A549 (cell line): ENCODE data around the gene PPP4R3B.

Source experiments
- EP300 ChIP-seq, 2 experiments: fragments of >200 bp; sonication (Bioruptor Twin); formaldehyde crosslinking; IDR thresholded peaks; 2 replicates in 1 of 2; 3 replicates in 1 of 2; pipeline ENCODE4 v1.6.1; 2016 to 2017
- ESRRA ChIP-seq: fragments of 150-350 bp; IDR thresholded peaks from 2 replicates; pipeline ENCODE4 v1.6.1; 2014; ENCODE audit warnings: mild to moderate bottlenecking, low read length, borderline replicate concordance
- FOSL2 ChIP-seq, 2 experiments: fragments of 450-650 bp in 1 of 2; fragments of >200 bp in 1 of 2; sonication (Bioruptor Twin) in 1 of 2; formaldehyde crosslinking; IDR thresholded peaks; 2 replicates each; pipeline versions ENCODE4 v1.5.0 to v1.6.1; 2016 to 2020; ENCODE audit warnings: mild to moderate bottlenecking in 1 of 2, moderate library complexity in 1 of 2
- JUN ChIP-seq, 2 experiments: fragments of >200 bp; sonication (Bioruptor Twin); formaldehyde crosslinking; IDR thresholded peaks; 2 replicates in 1 of 2; 3 replicates in 1 of 2; pipeline ENCODE4 v1.6.1; 2016 to 2017
- JUNB ChIP-seq: fragments of >200 bp; sonication (Bioruptor Twin); formaldehyde crosslinking; IDR thresholded peaks from 2 replicates; pipeline ENCODE4 v1.6.1; 2016
- POLR2A ChIP-seq: IDR thresholded peaks from 2 replicates; pipeline ENCODE4 v1.6.1; 2012; ENCODE audit warnings: mild to moderate bottlenecking, low read length
- RAD21 ChIP-seq, 2 experiments: fragments of >200 bp in 1 of 2; sonication (Bioruptor Twin) in 1 of 2; formaldehyde crosslinking in 1 of 2; IDR thresholded peaks in 1 of 2; conservative IDR thresholded peaks in 1 of 2; 2 replicates in 1 of 2; 3 replicates in 1 of 2; pipeline ENCODE4 v1.6.1; 2012 to 2018; ENCODE audit warnings: inconsistent platforms in 1 of 2
- RCOR1 ChIP-seq: fragments of 150-350 bp; IDR thresholded peaks from 2 replicates; pipeline ENCODE4 v1.6.1; 2014; ENCODE audit warnings: antibody characterized with exemption, low read length, low read depth
- RFX5 ChIP-seq: fragments of 450-650 bp; IDR thresholded peaks from 2 replicates; pipeline ENCODE4 v1.7.1; 2014; ENCODE audit warnings: antibody characterized with exemption, mild to moderate bottlenecking, moderate library complexity
- TF ChIP-seq, protein P1 (sequence below): fragments of >200 bp; sonication (Bioruptor Twin); formaldehyde crosslinking; IDR thresholded peaks from 3 replicates; pipeline ENCODE4 v1.5.1; 2016
- TF ChIP-seq, protein P2 (sequence below): fragments of 200-600 bp; sonication (generic); IDR thresholded peaks from 2 replicates; pipeline ENCODE4 v1.6.1; 2016; ENCODE audit warnings: antibody characterized with exemption, mild to moderate bottlenecking, moderate library complexity
- TF ChIP-seq, protein P3 (sequence below): fragments of 250-450 bp; sonication (Bioruptor Pico); IDR thresholded peaks from 2 replicates; pipeline ENCODE4 v1.5.0; 2020; ENCODE audit warnings: low read depth, mild to moderate bottlenecking, moderate library complexity
- TF ChIP-seq, protein P4 (sequence below): fragments of 450-650 bp; IDR thresholded peaks from 2 replicates; pipeline ENCODE4 v1.6.1; 2014; ENCODE audit warnings: antibody characterized with exemption
- TF ChIP-seq, protein P5 (sequence below): IDR thresholded peaks from 2 replicates; pipeline ENCODE4 v1.6.1; 2012

DNA sequence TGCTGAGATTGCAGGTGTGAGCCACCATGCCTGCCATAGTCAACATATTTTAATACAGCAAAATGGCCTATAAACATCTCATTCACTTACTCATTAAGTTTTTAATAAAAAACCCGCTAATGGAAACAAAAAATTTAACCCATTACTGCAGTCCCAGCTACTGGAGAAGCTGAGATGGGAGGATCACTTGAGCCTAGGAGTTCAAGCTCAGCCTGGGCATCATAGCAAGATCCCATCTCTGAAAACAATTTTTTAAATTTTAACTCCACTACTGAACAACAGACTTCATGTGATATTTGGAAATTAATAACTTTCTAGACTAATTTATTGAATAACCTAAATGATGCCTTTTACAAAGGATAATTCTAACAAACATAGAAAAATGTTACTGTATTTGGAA lies 5.4 kb downstream of the PPP4R3B start:
- TF ChIP-seq, protein P1, sequence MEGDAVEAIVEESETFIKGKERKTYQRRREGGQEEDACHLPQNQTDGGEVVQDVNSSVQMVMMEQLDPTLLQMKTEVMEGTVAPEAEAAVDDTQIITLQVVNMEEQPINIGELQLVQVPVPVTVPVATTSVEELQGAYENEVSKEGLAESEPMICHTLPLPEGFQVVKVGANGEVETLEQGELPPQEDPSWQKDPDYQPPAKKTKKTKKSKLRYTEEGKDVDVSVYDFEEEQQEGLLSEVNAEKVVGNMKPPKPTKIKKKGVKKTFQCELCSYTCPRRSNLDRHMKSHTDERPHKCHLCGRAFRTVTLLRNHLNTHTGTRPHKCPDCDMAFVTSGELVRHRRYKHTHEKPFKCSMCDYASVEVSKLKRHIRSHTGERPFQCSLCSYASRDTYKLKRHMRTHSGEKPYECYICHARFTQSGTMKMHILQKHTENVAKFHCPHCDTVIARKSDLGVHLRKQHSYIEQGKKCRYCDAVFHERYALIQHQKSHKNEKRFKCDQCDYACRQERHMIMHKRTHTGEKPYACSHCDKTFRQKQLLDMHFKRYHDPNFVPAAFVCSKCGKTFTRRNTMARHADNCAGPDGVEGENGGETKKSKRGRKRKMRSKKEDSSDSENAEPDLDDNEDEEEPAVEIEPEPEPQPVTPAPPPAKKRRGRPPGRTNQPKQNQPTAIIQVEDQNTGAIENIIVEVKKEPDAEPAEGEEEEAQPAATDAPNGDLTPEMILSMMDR, result no peak
- TF ChIP-seq, protein P2, sequence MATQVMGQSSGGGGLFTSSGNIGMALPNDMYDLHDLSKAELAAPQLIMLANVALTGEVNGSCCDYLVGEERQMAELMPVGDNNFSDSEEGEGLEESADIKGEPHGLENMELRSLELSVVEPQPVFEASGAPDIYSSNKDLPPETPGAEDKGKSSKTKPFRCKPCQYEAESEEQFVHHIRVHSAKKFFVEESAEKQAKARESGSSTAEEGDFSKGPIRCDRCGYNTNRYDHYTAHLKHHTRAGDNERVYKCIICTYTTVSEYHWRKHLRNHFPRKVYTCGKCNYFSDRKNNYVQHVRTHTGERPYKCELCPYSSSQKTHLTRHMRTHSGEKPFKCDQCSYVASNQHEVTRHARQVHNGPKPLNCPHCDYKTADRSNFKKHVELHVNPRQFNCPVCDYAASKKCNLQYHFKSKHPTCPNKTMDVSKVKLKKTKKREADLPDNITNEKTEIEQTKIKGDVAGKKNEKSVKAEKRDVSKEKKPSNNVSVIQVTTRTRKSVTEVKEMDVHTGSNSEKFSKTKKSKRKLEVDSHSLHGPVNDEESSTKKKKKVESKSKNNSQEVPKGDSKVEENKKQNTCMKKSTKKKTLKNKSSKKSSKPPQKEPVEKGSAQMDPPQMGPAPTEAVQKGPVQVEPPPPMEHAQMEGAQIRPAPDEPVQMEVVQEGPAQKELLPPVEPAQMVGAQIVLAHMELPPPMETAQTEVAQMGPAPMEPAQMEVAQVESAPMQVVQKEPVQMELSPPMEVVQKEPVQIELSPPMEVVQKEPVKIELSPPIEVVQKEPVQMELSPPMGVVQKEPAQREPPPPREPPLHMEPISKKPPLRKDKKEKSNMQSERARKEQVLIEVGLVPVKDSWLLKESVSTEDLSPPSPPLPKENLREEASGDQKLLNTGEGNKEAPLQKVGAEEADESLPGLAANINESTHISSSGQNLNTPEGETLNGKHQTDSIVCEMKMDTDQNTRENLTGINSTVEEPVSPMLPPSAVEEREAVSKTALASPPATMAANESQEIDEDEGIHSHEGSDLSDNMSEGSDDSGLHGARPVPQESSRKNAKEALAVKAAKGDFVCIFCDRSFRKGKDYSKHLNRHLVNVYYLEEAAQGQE, result no peak
- TF ChIP-seq, protein P3, sequence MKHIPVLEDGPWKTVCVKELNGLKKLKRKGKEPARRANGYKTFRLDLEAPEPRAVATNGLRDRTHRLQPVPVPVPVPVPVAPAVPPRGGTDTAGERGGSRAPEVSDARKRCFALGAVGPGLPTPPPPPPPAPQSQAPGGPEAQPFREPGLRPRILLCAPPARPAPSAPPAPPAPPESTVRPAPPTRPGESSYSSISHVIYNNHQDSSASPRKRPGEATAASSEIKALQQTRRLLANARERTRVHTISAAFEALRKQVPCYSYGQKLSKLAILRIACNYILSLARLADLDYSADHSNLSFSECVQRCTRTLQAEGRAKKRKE (CRISPR knock-in tag), result no peak
- no peak for TF ChIP-seq POLR2A
- no peak for TF ChIP-seq ESRRA
- TF ChIP-seq, protein P4, sequence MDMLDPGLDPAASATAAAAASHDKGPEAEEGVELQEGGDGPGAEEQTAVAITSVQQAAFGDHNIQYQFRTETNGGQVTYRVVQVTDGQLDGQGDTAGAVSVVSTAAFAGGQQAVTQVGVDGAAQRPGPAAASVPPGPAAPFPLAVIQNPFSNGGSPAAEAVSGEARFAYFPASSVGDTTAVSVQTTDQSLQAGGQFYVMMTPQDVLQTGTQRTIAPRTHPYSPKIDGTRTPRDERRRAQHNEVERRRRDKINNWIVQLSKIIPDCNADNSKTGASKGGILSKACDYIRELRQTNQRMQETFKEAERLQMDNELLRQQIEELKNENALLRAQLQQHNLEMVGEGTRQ, result no peak
- TF ChIP-seq EP300 (IDR thresholded peaks at IDR 0.05), result no peak
- TF ChIP-seq FOSL2 (IDR thresholded peaks at IDR 0.05), result no peak
- no peak for TF ChIP-seq FOSL2 (CRISPR knock-in tag; IDR thresholded peaks at IDR 0.05)
- no peak for TF ChIP-seq JUN (IDR thresholded peaks at IDR 0.05)
- TF ChIP-seq, protein P5, sequence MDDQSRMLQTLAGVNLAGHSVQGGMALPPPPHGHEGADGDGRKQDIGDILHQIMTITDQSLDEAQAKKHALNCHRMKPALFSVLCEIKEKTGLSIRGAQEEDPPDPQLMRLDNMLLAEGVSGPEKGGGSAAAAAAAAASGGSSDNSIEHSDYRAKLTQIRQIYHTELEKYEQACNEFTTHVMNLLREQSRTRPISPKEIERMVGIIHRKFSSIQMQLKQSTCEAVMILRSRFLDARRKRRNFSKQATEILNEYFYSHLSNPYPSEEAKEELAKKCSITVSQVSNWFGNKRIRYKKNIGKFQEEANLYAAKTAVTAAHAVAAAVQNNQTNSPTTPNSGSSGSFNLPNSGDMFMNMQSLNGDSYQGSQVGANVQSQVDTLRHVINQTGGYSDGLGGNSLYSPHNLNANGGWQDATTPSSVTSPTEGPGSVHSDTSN, result no peak
- no peak for TF ChIP-seq JUNB
- TF ChIP-seq RCOR1, result no peak
- TF ChIP-seq RAD21 (conservative IDR thresholded peaks at IDR 0.05 in 1 of 2, IDR thresholded peaks at IDR 0.05 in 1 of 2), result no peak
- no peak for TF ChIP-seq RFX5
